ENCODE data around the gene LRRC55.

LRRC55 gene, protein sequence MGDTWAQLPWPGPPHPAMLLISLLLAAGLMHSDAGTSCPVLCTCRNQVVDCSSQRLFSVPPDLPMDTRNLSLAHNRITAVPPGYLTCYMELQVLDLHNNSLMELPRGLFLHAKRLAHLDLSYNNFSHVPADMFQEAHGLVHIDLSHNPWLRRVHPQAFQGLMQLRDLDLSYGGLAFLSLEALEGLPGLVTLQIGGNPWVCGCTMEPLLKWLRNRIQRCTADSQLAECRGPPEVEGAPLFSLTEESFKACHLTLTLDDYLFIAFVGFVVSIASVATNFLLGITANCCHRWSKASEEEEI

GRCh38 chr11:57181678-57182305, at the start of gene LRRC55:
LRRC55 (plus strand) TSS chr11:57181953; CDS start chr11:57182023, 70 bp downstream.
- no peak for DNase-seq (ENCODE audit: low spot score)

- no peak for DNase-seq (ENCODE audit: low spot score)
Observed at GRCh38 chr11:57133366-57134038, 48.3 kb upstream of the LRRC55 start.

- no peak for DNase-seq (ENCODE audit: low spot score)
Observed at GRCh38 chr11:57134284-57134683, 47.5 kb upstream of the LRRC55 start.

DNA sequence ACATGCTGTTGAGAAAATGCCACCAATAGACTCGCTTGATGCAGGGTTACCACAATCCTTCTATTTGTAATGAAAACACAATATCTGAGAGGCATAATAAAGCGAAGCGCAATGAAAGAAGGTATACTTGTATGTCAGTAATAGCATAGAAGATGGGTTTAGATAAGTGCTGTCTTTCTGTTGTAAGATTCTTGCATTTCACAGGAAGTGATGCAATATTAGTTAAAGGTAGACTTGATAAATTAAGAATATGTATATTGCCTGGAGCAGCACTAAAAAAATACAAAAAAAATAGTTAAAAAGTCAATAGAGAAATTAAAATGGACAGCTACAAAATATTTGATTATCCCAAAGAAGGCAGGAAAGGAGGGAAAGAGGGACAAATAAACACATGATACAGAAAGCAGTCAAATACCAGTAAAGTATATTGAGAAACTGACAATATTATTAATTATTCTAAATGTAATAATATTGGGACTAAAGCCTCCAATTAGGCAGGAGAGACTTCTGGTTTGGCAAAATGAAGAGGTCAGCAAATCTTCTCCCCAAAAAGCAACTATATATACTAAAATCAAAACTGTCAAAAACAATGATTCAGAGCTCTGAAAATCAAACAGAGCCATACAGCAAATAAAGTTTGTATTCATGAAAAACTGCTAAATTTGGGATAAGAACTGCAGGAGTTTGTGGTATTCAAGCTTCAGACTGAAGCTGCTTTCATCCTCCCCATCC, 46.6 kb upstream of the LRRC55 start:
- DNase-seq (ENCODE audit: low spot score), result no peak

DNA sequence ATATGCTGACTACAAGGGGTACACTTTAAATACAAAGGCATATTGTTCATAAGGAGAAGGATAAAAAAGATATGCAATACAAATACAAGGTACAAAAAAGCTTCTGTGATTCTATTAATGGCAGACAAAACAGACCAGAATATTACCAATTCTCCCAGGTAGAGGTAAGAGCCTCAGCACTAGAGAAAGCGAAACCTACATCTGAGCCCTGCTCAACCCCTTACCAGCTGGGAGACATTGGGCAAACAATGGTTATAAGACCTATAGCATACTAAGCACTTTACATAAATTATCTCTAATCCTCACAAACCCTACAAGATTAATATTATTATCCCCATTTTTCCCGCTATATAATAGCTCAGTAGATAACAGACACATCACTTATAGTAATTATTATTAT, 41.2 kb upstream of the LRRC55 start:
- DNase-seq (ENCODE audit: low spot score), result no peak

GRCh38 chr11:57143459-57143858, 38.3 kb upstream of the LRRC55 start:
- no peak for DNase-seq (ENCODE audit: low spot score)

DNA sequence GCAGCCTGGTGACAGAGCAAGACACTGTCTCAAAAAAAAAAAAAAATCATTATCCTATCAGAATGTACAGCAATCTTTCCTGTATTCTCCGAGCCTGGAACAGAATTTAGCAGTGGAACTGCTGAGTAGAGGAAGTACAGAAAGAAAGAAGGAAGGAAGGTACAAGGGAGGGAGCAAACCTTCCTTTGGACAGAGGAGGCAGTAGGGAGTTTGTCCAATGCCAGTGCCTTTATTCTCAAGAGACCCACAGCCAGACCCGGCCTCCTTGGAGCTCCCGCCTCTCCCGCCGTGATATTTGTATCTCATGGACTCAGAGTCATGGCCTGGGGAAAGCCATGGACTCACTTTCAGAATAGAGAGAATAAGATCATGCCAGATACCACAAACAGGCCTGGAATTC, 37.7 kb upstream of the LRRC55 start:
- no peak for DNase-seq (ENCODE audit: low spot score)

DNA sequence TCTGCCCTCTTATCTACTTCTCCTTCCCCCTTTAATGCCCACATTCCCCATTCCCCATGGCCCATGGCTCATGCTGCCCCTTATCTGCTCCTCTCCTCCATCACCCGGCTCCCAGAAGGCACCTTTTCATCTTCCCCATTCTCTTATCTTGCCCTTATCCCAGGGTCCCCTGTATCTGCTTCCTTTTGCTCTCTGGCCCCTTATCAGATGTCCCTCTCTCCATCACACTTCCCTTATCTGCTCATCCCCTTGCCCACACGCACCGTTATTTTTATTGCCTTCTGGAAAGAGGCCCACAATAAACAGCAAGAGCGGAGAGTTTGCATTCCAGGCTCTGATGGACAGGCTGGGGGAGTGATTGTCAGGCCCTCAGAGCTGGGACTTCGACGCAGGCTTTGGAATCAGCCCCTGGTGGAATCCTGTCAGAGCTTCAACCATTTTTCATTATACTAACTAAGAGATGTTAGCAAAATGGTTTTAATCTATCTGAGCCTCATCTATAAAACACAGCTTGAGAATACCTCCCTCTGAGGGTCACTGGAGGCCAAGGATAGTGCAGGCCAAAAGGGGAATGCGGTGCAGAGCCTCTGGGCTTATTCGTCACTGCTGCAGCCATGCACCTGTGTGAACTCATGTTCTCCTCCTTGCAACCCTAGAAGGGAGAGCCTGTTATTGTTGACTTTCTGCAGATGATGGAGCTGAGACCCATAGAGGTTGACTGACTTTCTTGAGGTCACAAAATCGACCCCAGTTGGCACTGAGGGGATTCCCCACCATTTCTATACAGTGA, 37.0 kb upstream of the LRRC55 start:
- DNase-seq (ENCODE audit: low spot score), result no peak

- DNase-seq (ENCODE audit: low spot score), result no peak
Observed at GRCh38 chr11:57146301-57146700, 35.5 kb upstream of the LRRC55 start.

- no peak for DNase-seq (ENCODE audit: low spot score)
Observed at GRCh38 chr11:57148621-57149020, 33.1 kb upstream of the LRRC55 start.

DNA sequence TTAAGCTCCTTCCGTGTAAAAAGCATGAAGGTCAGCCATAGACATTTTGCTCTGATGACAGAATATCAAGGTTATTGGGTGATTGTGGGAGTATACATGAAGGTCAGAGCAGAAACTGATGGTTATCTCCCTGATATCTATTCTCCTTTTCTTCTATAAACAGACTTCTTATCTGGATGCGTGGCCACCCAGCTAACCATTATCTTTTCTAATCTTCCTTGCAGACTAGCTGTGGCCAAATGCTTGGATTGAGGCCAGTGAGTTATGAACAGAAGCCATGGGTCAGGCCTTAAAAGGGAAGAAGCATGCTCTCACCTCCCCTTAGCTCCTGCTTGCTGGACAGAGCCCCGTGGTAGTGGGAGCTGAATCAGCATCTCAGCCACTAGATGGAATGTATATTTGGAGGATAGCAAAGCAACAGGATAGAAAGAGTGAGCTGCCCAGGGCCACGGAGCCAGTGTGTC, 31.3 kb upstream of the LRRC55 start:
- no peak for DNase-seq (ENCODE audit: low spot score)

- no peak for DNase-seq (ENCODE audit: low spot score)
Observed at GRCh38 chr11:57152134-57152533, 29.6 kb upstream of the LRRC55 start.

GRCh38 chr11:57153448-57153847, 28.3 kb upstream of the LRRC55 start:
- no peak for DNase-seq (ENCODE audit: low spot score)

- DNase-seq (ENCODE audit: low spot score), result no peak
Observed at GRCh38 chr11:57154739-57155138, 27.0 kb upstream of the LRRC55 start.

DNA sequence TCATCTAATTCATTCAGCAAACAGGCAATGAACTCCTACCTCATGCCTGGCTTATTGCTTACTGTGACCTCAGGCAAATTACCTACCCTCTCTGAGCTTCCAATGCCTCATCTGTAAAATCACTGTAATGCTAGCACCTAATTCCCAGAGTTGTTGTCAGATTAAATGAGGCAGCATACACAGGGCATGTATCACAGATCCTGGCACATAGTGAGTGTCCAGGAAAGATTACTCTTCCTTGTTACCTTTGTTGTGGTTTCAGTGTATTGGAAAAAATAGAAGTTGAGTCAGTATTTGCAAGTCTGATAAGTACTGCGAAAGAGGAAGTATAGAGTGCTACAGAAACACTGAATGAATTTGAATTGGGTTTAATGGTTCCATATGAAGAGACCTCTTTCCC, 26.4 kb upstream of the LRRC55 start:
- no peak for DNase-seq (ENCODE audit: low spot score)

DNA sequence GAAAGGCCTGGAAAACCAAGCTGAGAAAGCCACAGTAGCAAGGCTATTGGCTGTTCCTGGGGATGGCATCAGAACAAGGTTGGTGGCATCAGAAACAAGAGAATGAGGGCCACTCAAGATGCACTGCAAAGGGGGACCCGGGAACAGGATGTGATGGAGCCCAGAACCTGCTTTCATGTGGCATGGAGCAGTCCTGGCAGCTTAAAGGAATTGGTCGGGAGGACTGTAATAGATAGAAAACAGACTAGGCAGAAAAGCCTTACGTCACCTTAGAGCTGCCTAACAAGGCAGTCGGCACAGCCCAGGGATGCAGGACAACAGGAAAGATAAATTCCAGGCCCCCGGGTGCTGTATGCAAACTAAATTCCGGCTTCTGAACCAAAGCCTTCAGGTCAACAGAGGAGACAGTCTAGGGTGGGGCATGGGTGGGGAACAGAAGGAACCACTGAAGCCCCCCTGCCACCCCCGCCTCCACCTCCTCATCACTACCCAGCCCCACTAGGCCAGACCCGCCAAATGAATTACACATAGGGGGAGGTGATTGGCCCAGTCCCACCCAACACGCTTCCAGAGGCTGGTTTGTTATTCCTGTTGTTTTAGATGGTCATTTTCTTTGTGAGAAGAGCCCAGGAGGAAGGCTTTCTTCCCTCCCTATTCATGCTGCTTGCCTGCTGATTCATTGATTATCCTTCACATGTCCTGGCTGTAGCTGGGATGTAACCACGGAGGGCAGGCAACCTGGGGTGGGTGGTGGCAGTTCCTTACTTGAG, 25.7 kb upstream of the LRRC55 start:
- DNase-seq (ENCODE audit: low spot score), result no peak

- no peak for DNase-seq (ENCODE audit: low spot score)
Observed at GRCh38 chr11:57156928-57157327, 24.8 kb upstream of the LRRC55 start.

DNA sequence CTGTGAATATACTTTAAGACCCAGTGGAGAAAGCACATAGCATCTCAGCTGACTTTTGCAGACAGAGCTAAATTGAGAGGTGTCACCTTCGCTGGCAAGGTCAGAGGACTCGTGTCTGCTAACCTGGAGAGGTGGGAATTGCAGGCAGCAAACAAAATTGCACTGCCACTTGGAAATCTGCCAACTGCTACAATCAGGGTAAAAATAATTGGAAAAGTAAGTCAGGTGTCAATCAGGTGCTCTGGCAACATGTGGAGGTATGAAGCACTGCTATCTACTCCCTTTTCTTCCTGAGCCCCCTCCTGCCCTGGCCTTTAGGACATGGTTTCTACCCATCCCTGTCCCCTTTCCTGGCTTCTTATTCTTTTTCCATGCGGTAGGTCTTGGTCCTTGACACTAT, 24.1 kb upstream of the LRRC55 start:
- DNase-seq (ENCODE audit: low spot score), result no peak

- DNase-seq (ENCODE audit: low spot score), result no peak
Observed at GRCh38 chr11:57158180-57158579, 23.6 kb upstream of the LRRC55 start.

GRCh38 chr11:57158599-57158998, 23.2 kb upstream of the LRRC55 start:
- no peak for DNase-seq (ENCODE audit: low spot score)

DNA sequence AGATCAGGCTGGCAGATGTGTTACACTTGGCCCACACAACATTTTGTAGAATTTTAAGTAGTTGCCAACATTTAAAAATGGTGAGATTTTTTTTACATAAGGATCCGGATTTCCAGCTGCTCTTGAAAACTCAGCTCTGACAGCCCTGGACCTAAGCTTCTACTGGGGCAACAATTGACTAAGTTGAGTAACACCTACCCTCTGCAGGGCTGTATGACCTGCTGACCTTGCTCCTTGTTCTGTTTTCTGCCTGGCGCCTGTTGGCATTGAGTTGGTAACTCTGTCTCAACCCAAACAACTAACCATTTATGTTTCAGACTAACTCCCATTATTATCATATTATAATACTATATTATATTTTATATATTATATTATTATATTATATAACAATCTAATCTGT, 21.1 kb upstream of the LRRC55 start:
- DNase-seq (ENCODE audit: low spot score), result no peak

Data from germinal center (tissue), 1 donor.